ENCODE measurements around the gene ZFAND3.
"Not testable (repeated sequence)": the region's sequence is repeated elsewhere in the genome, so short reads cannot be mapped to it uniquely, and the experiment has no call there.

Gene ZFAND3

DNA sequence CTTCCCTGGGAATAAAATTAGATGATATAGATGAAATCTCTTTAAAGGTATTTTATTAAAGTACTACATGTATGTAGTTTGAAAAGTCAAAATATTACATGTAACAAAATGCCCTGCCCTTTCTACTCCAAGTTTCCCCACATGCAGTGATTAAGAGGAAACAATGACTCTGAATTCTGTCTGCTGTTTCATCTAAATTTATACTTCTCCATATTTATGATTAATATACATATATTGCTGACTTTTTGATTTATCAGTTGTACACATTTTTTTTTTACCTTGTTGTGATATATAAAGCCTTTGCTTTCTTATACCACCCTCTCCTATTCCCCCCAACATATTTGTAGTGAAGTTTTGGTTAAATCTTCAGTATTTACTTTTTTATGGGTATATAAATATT lies 127.9 kb downstream of the ZFAND3 start:
- Histone ChIP-seq H3K9ac (ENCODE audit: low read length) (no peak overlapping the region), H3K4me2 (ENCODE audit: low read depth, low read length) (no peak overlapping the region), H3K27me3 (replicated peaks; ENCODE audit: insufficient read depth, low read length) (no peaks in the 10 kb centered on the region), H3K36me3 (replicated peaks; ENCODE audit: insufficient read depth, low read length) (no peaks in the 10 kb centered on the region), H3K4me3 (ENCODE audit: low read length) (no peak overlapping the region), H3F3A (ENCODE audit: insufficient read depth, low read length) (no peaks in the 10 kb centered on the region), H3K4me1 (ENCODE audit: low read length) (0 out of 2 replicates have a peak, but pooled peaks cover 4% of the 10 kb centered on the region), H3K9me2 (replicated peaks; ENCODE audit: insufficient read depth, low read length) (no peaks in the 10 kb centered on the region), H3K79me2 (ENCODE audit: low read length) (peaks cover 33% of the 10 kb centered on the region), H3K9me3 (replicated peaks; ENCODE audit: insufficient read depth, low read length) (no peaks in the 10 kb centered on the region), H3K27ac (ENCODE audit: low read length) (no peak overlapping the region), H4K20me1 (ENCODE audit: insufficient read depth, low read length) (no peaks in the 10 kb centered on the region; the same call in 1 of the 2 replicates), H2AFZ (ENCODE audit: low read length) (no peak overlapping the region)
- no peak for TF ChIP-seq EZH2phosphoT487 (IDR thresholded peaks at IDR 0.05; ENCODE audit: low read length)
- TF ChIP-seq EZH2 (optimal IDR thresholded peaks at IDR 0.05; ENCODE audit: low read depth, low read length), result no peak
- TF ChIP-seq, protein P1, sequence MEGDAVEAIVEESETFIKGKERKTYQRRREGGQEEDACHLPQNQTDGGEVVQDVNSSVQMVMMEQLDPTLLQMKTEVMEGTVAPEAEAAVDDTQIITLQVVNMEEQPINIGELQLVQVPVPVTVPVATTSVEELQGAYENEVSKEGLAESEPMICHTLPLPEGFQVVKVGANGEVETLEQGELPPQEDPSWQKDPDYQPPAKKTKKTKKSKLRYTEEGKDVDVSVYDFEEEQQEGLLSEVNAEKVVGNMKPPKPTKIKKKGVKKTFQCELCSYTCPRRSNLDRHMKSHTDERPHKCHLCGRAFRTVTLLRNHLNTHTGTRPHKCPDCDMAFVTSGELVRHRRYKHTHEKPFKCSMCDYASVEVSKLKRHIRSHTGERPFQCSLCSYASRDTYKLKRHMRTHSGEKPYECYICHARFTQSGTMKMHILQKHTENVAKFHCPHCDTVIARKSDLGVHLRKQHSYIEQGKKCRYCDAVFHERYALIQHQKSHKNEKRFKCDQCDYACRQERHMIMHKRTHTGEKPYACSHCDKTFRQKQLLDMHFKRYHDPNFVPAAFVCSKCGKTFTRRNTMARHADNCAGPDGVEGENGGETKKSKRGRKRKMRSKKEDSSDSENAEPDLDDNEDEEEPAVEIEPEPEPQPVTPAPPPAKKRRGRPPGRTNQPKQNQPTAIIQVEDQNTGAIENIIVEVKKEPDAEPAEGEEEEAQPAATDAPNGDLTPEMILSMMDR (IDR thresholded peaks at IDR 0.05; ENCODE audit: low read length), result no peak
- no peak for DNase-seq

DNA sequence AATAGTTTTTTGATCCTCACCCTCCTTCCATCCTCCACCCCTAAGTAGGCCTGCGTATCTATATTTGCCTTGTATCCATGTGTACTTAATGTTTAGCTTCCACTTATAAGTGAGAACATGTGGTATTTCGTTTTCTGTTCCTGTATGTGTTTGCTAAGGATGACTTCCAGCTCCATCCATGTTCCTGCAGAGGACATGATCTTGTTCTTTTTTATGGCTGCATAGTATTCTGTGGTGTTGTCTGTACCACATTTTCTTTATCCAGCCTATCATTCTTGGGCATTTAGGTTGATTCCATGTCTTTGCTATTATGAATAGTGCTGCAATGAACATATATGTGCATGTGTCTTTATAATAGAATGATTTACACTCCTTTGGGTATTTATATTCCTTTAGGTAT lies 129.1 kb downstream of the ZFAND3 start:
- H3K9me3 ChIP-seq (replicated peaks; ENCODE audit: insufficient read depth, low read length); H3K9me2 ChIP-seq (replicated peaks; ENCODE audit: insufficient read depth, low read length); H3K4me2 ChIP-seq (ENCODE audit: low read depth, low read length); H2AFZ ChIP-seq (ENCODE audit: low read length); H3K4me3 ChIP-seq (ENCODE audit: low read length); H4K20me1 ChIP-seq (ENCODE audit: insufficient read depth, low read length); DNase-seq; H3K36me3 ChIP-seq (replicated peaks; ENCODE audit: insufficient read depth, low read length); H3F3A ChIP-seq (ENCODE audit: insufficient read depth, low read length); H3K9ac ChIP-seq (ENCODE audit: low read length); H3K4me1 ChIP-seq (ENCODE audit: low read length); H3K27ac ChIP-seq (ENCODE audit: low read length); H3K27me3 ChIP-seq (replicated peaks; ENCODE audit: insufficient read depth, low read length): not testable (repeated sequence)
- peaks cover 43% of the 10 kb centered on the region for H3K79me2 ChIP-seq (ENCODE audit: low read length)

DNA sequence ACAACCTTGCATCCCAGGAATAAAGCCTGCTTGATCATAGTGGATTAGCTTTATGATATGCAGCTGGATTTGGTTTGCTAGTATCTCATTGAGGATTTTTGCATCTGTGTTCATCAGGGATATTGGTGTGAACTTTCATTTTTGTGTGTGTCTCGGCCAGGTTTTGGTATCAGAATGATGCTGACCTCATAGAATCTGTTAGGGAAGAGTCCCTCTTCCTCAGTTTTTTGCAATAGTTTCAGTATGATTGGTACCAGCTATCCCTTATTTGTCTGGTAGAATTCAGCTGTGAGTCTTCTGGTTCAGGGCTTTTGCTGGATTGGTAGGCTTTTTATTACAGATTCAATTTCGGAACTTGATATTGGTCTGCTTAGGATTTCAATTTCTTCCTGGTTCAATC lies 132.5 kb downstream of the ZFAND3 start:
- Histone ChIP-seq H3K9me2 (replicated peaks; ENCODE audit: insufficient read depth, low read length) (no peaks in the 10 kb centered on the region), H3K4me2 (ENCODE audit: low read depth, low read length) (no peak overlapping the region; the same call in 1 of the 2 replicates), H3K27ac (ENCODE audit: low read length) (no peak overlapping the region), H3K36me3 (replicated peaks; ENCODE audit: insufficient read depth, low read length) (no peaks in the 10 kb centered on the region), H3K9me3 (replicated peaks; ENCODE audit: insufficient read depth, low read length) (no peaks in the 10 kb centered on the region), H3K4me1 (ENCODE audit: low read length) (no peaks in the 10 kb centered on the region), H2AFZ (ENCODE audit: low read length) (no peak overlapping the region), H3K9ac (ENCODE audit: low read length) (no peak overlapping the region), H3K27me3 (replicated peaks; ENCODE audit: insufficient read depth, low read length) (no peaks in the 10 kb centered on the region), H3K4me3 (ENCODE audit: low read length) (no peak overlapping the region), H4K20me1 (ENCODE audit: insufficient read depth, low read length) (no peaks in the 10 kb centered on the region; the same call in 1 of the 2 replicates), H3K79me2 (ENCODE audit: low read length) (peaks cover 48% of the 10 kb centered on the region), H3F3A (ENCODE audit: insufficient read depth, low read length) (no peaks in the 10 kb centered on the region)
- TF ChIP-seq EZH2 (optimal IDR thresholded peaks at IDR 0.05; ENCODE audit: low read depth, low read length), result no peak
- TF ChIP-seq EZH2phosphoT487 (IDR thresholded peaks at IDR 0.05; ENCODE audit: low read length), result no peak
- TF ChIP-seq, protein P1 (IDR thresholded peaks at IDR 0.05; ENCODE audit: low read length), result no peak
- no peak for DNase-seq

DNA sequence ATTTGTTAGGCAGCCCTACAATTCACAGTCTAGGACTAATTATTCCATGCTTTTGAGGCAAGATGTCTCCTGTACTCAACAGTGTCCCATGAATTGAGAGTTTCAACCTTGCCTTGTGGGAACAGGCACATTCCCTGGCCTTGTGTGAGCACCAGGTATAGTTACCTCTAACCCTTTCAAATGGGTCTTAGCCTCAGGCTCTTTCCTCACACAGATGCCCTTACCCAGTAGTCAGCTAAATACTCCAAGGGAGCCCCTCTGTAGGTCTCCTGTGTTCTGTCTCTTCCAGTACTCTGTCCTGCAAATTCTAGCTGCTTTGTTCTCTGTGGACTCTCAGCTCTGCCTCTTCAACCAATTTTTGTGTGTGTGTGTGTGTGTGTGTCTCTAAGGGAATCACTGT lies 135.3 kb downstream of the ZFAND3 start:
- no peaks in the 10 kb centered on the region for H3K36me3 ChIP-seq (replicated peaks; ENCODE audit: insufficient read depth, low read length)
- no peak overlapping the region for H3K27ac ChIP-seq (ENCODE audit: low read length)
- no peaks in the 10 kb centered on the region; the same call in 1 of the 2 replicates for H4K20me1 ChIP-seq (ENCODE audit: insufficient read depth, low read length)
- no peak overlapping the region for H2AFZ ChIP-seq (ENCODE audit: low read length)
- TF ChIP-seq EZH2phosphoT487 (IDR thresholded peaks at IDR 0.05; ENCODE audit: low read length) (no peak), EZH2 (optimal IDR thresholded peaks at IDR 0.05; ENCODE audit: low read depth, low read length) (no peak)
- TF ChIP-seq, protein P1 (IDR thresholded peaks at IDR 0.05; ENCODE audit: low read length), result no peak
- H3F3A ChIP-seq (ENCODE audit: insufficient read depth, low read length), result no peaks in the 10 kb centered on the region
- H3K79me2 ChIP-seq (ENCODE audit: low read length), result peaks cover 37% of the 10 kb centered on the region
- H3K27me3 ChIP-seq (replicated peaks; ENCODE audit: insufficient read depth, low read length), result no peaks in the 10 kb centered on the region
- no peak overlapping the region for H3K4me3 ChIP-seq (ENCODE audit: low read length)
- H3K4me1 ChIP-seq (ENCODE audit: low read length), result no peaks in the 10 kb centered on the region
- no peaks in the 10 kb centered on the region for H3K9me2 ChIP-seq (replicated peaks; ENCODE audit: insufficient read depth, low read length)
- no peak overlapping the region for H3K9ac ChIP-seq (ENCODE audit: low read length)
- DNase-seq, result no peak
- no peaks in the 10 kb centered on the region for H3K9me3 ChIP-seq (replicated peaks; ENCODE audit: insufficient read depth, low read length)
- no peak overlapping the region for H3K4me2 ChIP-seq (ENCODE audit: low read depth, low read length)
